K562 (cell line): ENCODE measurements around the gene ARHGAP4. TPM values are rescaled to one million over a fixed set of nuclear protein-coding genes. Genes with fewer than 3 reads are reported as not detected.

ENCODE experiments used
- ARNT ChIP-seq, 2 experiments: fragments of 450-650 bp; IDR thresholded peaks; 2 replicates each; pipeline ENCODE4 v1.6.1; 2016; ENCODE audit warnings: mild to moderate bottlenecking in 1 of 2
- CEBPB ChIP-seq: fragments of 450-650 bp; IDR thresholded peaks from 2 replicates; pipeline ENCODE4 v1.6.1; 2016; ENCODE audit warnings: missing genetic modification characterization, missing compliant biosample characterization
- CHD4 ChIP-seq: fragments of 200-600 bp; sonication (generic); IDR thresholded peaks from 3 replicates; pipeline ENCODE4 v1.6.1; 2012; ENCODE audit warnings: low read depth, mild to moderate bottlenecking, mixed read lengths, low read length, inconsistent platforms; ENCODE audit not compliant: insufficient read depth, insufficient replicate concordance, poor library complexity, severe bottlenecking
- CREBBP ChIP-seq: IDR thresholded peaks from one replicate; pipeline ENCODE4 v1.6.1; 2012; ENCODE audit warnings: low read depth, mild to moderate bottlenecking, control low read depth, inconsistent platforms, low read length
- CREM ChIP-seq: IDR thresholded peaks from 2 replicates; pipeline ENCODE4 v1.6.1; 2014; ENCODE audit warnings: antibody characterized with exemption, low read depth
- CXXC5 ChIP-seq: fragments of 250-450 bp; sonication (Bioruptor Pico); IDR thresholded peaks from 2 replicates; pipeline ENCODE4 v1.8.0; 2022; ENCODE audit warnings: inconsistent platforms, mild to moderate bottlenecking, moderate library complexity
- DDX20 ChIP-seq: fragments of 450-650 bp; IDR thresholded peaks from 2 replicates; pipeline ENCODE4 v1.6.1; 2016; ENCODE audit warnings: missing genetic modification characterization, low read depth, mild to moderate bottlenecking, missing compliant biosample characterization, moderate library complexity
- ESRRA ChIP-seq: fragments of 450-650 bp; IDR thresholded peaks from 2 replicates; pipeline ENCODE4 v1.6.1; 2014; ENCODE audit warnings: low read depth, mild to moderate bottlenecking, moderate library complexity, borderline replicate concordance
- HNRNPL ChIP-seq: fragments of 200-400 bp; formaldehyde crosslinking; IDR thresholded peaks from 2 replicates; pipeline ENCODE4 v1.6.1; 2017; ENCODE audit warnings: low read depth, mild to moderate bottlenecking, low read length
- HNRNPLL ChIP-seq: fragments of 200-400 bp; formaldehyde crosslinking; IDR thresholded peaks from 2 replicates; pipeline ENCODE4 v1.6.1; 2017; ENCODE audit warnings: low read length, low read depth, mild to moderate bottlenecking; ENCODE audit not compliant: poor library complexity, severe bottlenecking
- NFRKB ChIP-seq: fragments of 450-650 bp; IDR thresholded peaks from 2 replicates; pipeline ENCODE4 v1.6.1; 2016; ENCODE audit warnings: low read depth
- ZBTB7A ChIP-seq: IDR thresholded peaks from 2 replicates; pipeline ENCODE4 v1.6.1; 2011; ENCODE audit warnings: low read depth, mild to moderate bottlenecking, low read length, moderate library complexity, borderline replicate concordance; ENCODE audit not compliant: control insufficient read depth
- ZNF12 ChIP-seq: sonication (generic); formaldehyde crosslinking; IDR thresholded peaks from 2 replicates; pipeline ENCODE4 v1.4.0; 2020; ENCODE audit warnings: mild to moderate bottlenecking, missing genetic modification reagents
- ZNF24 ChIP-seq: fragments of 450-650 bp; IDR thresholded peaks from 2 replicates; pipeline ENCODE4 v1.6.1; 2016
- ZNF316 ChIP-seq: fragments of 450-650 bp; IDR thresholded peaks from 2 replicates; pipeline ENCODE4 v1.6.1; 2016
- ZNF41 ChIP-seq: fragments of 250-450 bp; sonication (Bioruptor Pico); conservative IDR thresholded peaks from 2 replicates; pipeline ENCODE4 v1.4.0; 2020; ENCODE audit warnings: mild to moderate bottlenecking
- ZNF431 ChIP-seq: sonication (generic); formaldehyde crosslinking; IDR thresholded peaks from 2 replicates; pipeline ENCODE4 v1.8.0; 2022; ENCODE audit warnings: mild to moderate bottlenecking, missing genetic modification reagents
- ZNF551 ChIP-seq: fragments of 250-450 bp; sonication (Bioruptor Pico); IDR thresholded peaks from 2 replicates; pipeline ENCODE4 v1.5.0; 2021; ENCODE audit warnings: mild to moderate bottlenecking, moderate library complexity
- ZNF57 ChIP-seq: fragments of 450-650 bp; formaldehyde crosslinking; IDR thresholded peaks from 2 replicates; pipeline ENCODE4 v1.4.0; 2020; ENCODE audit warnings: mild to moderate bottlenecking, moderate library complexity
- ZNF778 ChIP-seq: fragments of 450-650 bp; formaldehyde crosslinking; IDR thresholded peaks from 2 replicates; pipeline ENCODE4 v1.4.0; 2020; ENCODE audit warnings: mild to moderate bottlenecking, moderate library complexity
- polyA plus RNA-seq, 8 experiments: library from polyadenylated mRNA; depleted of rRNA in 4 of 8; stranded (reverse) in 5 of 8; unstranded in 3 of 8; fragments of >200 nt; fragmentation: Nextera tagmentation in 2 of 8; fragmentation: Illumina TruSeq in 1 of 8; extraction: Ambion mirVana in 2 of 8; extraction: Trizol in 1 of 8; gene quantifications; 2 replicates each; pipeline versions ENCODE4 v1.2.1 to v1.2.3, GENCODE V29; 2011 to 2014; ENCODE audit warnings: inconsistent platforms in 1 of 8, missing spikeins in 1 of 8
- total RNA-seq, 7 experiments: library from RNA; depleted of rRNA in 6 of 7; stranded (reverse); fragments of >200 nt in 6 of 7; fragmentation: Illumina TruSeq in 2 of 7; extraction: Trizol in 2 of 7; gene quantifications; 2 replicates each; pipeline versions ENCODE4 v1.2.1 to v1.2.3, GENCODE V29; 2011 to 2021; ENCODE audit warnings: low replicate concordance in 1 of 7
- TF ChIP-seq, protein P1 (sequence below): fragments of 450-650 bp; formaldehyde crosslinking; IDR thresholded peaks from 2 replicates; pipeline ENCODE4 v1.4.0; 2020; ENCODE audit warnings: mild to moderate bottlenecking, moderate library complexity
- TF ChIP-seq, protein P2 (sequence below): IDR thresholded peaks from 2 replicates; pipeline ENCODE4 v1.6.1; 2011; ENCODE audit not compliant: insufficient read length; ENCODE audit errors: extremely low read depth
- TF ChIP-seq, protein P3 (sequence below), 2 experiments: fragments of 200-800 bp in 1 of 2; sonication (Bioruptor generic) in 1 of 2; sonication (generic) in 1 of 2; formaldehyde crosslinking in 1 of 2; IDR thresholded peaks in 1 of 2; conservative IDR thresholded peaks in 1 of 2; 2 replicates each; pipeline versions ENCODE4 v1.5.0 to v1.6.1; 2016 to 2020; ENCODE audit warnings: missing compliant biosample characterization in 1 of 2, missing genetic modification characterization in 1 of 2, missing genetic modification reagents in 1 of 2
- TF ChIP-seq, protein P4 (sequence below), 2 experiments: fragments of 250-450 bp in 1 of 2; fragments of 450-650 bp in 1 of 2; sonication (Bioruptor Pico) in 1 of 2; IDR thresholded peaks; 2 replicates each; pipeline versions ENCODE4 v1.6.1 to v1.8.0; 2016 to 2021; ENCODE audit warnings: mild to moderate bottlenecking in 2 of 2, moderate library complexity in 2 of 2, missing compliant biosample characterization in 1 of 2, missing genetic modification characterization in 1 of 2

The ARHGAP4 gene
- total and polyA plus RNA-seq, 9 of the 15 experiments (the other 6 are each of a cell fraction or from before 2014, with no cell fraction given) = 0.30 to 81.8 (median 13.5) TPM

DNA sequence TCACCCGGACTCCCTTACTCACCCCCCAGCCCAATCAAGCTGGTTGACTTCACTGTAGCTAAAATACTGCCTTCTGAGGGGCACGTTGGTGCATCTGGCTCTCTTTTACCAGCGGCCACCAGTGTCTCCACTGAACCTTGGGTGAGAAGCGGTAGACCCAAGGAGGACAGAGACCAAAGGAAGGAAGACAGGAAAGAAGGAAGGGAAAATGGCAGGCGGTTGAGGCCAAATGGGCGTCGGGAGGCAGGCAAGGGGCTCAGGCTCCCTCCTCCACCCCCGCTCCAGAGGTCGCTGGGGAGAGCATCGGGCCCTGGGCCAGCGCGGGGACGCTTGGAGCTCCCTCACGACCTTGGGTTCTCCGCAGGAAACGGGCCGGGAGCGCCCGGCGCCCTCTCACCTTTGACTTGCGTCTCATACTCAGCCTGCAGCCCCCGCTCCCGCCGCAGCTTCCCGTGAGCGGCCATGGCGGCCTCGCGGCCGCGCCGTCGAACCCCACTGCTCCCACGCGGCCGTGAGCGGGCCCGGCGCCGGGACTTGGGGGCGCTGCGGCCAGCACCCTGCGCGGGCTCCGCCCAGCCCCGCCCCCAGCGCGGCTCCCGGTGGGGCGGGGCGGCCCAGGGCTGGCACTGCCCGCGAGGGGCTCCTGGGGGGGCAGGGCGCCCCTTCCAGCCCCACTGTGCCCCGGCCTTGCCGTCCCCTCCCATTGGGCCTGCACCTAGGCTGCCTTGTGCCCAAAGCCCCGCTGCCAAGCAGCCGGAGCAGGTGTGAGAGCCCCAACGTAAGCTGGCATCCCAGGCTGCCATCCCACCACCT, at the start of gene ARHGAP4 (continued):
- TF ChIP-seq, protein P1, sequence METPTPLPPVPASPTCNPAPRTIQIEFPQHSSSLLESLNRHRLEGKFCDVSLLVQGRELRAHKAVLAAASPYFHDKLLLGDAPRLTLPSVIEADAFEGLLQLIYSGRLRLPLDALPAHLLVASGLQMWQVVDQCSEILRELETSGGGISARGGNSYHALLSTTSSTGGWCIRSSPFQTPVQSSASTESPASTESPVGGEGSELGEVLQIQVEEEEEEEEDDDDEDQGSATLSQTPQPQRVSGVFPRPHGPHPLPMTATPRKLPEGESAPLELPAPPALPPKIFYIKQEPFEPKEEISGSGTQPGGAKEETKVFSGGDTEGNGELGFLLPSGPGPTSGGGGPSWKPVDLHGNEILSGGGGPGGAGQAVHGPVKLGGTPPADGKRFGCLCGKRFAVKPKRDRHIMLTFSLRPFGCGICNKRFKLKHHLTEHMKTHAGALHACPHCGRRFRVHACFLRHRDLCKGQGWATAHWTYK (CRISPR knock-in tag) = peak; percentile 82; the same call in 1 of the 2 replicates
- TF ChIP-seq CEBPB (tag) (no peak), NFRKB (peak; percentile 56; the same call in 1 of the 2 replicates), ARNT (IDR thresholded peaks at IDR 0.05) (peak in 1 of 2 experiments; percentile 26; a peak in 1 of 4 replicates), ZNF316 (peak; percentile 70), CREBBP (no peak), DDX20 (tag) (no peak), CHD4 (no peak), ZBTB7A (peak; percentile 51; the same call in 1 of the 2 replicates), HNRNPLL (peak; percentile 50), ZNF57 (CRISPR knock-in tag) (0 out of 2 replicates have a peak, but pooled peaks have one; percentile 63), CXXC5 (CRISPR knock-in tag) (peak; percentile 87), CREM (peak; percentile 33; the same call in 1 of the 2 replicates), HNRNPL (peak; percentile 99), ZNF431 (CRISPR knock-in tag) (0 out of 2 replicates have a peak, but pooled peaks have one; percentile 40), ZNF24 (no peak), ZNF551 (CRISPR knock-in tag) (no peak), ZNF778 (no peak), ESRRA (0 out of 2 replicates have a peak, but pooled peaks have one; percentile 39), ZNF12 (CRISPR knock-in tag) (no peak), ZNF41 (CRISPR knock-in tag) (no peak)
- TF ChIP-seq, protein P2, sequence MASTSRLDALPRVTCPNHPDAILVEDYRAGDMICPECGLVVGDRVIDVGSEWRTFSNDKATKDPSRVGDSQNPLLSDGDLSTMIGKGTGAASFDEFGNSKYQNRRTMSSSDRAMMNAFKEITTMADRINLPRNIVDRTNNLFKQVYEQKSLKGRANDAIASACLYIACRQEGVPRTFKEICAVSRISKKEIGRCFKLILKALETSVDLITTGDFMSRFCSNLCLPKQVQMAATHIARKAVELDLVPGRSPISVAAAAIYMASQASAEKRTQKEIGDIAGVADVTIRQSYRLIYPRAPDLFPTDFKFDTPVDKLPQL = no peak
- TF ChIP-seq, protein P3, sequence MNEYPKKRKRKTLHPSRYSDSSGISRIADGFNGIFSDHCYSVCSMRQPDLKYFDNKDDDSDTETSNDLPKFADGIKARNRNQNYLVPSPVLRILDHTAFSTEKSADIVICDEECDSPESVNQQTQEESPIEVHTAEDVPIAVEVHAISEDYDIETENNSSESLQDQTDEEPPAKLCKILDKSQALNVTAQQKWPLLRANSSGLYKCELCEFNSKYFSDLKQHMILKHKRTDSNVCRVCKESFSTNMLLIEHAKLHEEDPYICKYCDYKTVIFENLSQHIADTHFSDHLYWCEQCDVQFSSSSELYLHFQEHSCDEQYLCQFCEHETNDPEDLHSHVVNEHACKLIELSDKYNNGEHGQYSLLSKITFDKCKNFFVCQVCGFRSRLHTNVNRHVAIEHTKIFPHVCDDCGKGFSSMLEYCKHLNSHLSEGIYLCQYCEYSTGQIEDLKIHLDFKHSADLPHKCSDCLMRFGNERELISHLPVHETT (CRISPR knock-in tag; conservative IDR thresholded peaks at IDR 0.05 in 1 of 2, IDR thresholded peaks at IDR 0.05 in 1 of 2) = peak in 1 of 2 experiments; percentile 74; a peak in 1 of 4 replicates
- TF ChIP-seq, protein P4, sequence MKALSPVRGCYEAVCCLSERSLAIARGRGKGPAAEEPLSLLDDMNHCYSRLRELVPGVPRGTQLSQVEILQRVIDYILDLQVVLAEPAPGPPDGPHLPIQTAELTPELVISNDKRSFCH (CRISPR knock-in tag; IDR thresholded peaks at IDR 0.05) = no peak
- TF ChIP-seq, protein P4 (tag; IDR thresholded peaks at IDR 0.05) = 0 out of 2 replicates have a peak, but pooled peaks have one; percentile 38
